Endothelial cell of umbilical vein (primary cell): ENCODE results near the gene SETX. TPM values are rescaled to one million over a fixed set of nuclear protein-coding genes. Genes with fewer than 3 reads are reported as not detected.

Source experiments
- BruUV-seq: library from RNA; stranded (reverse); fragments of 400-500 nt; replicated peaks from 2 replicates; lab custom pipeline; 2021; lab: Mats Ljungman, UMichigan
- CTCF ChIA-PET: fragments of 300-600, 350-600 bp; sonication (Branson Sonifier 250); formaldehyde crosslinking; loops from one replicate; lab custom pipeline; 2021; ENCODE audit warnings: antibody characterized with exemption, inconsistent platforms; lab: Charles Lee
- POLR2A ChIA-PET: fragments of 300-600, 350-600 bp; sonication (Branson Sonifier 250); formaldehyde crosslinking; loops from one replicate; lab custom pipeline; 2021; ENCODE audit warnings: antibody characterized with exemption, inconsistent platforms; lab: Charles Lee
- DNase-seq: peaks from one replicate; pipeline ENCODE4 v3.0.0-alpha.2; 2011; ENCODE audit warnings: low read depth, low spot score
- FAIRE-seq: peaks from 2 replicates; lab custom pipeline; 2011; peaks lifted over from hg19 to GRCh38; lab: Jason Lieb, UNC
- H2AFZ ChIP-seq: 2 replicates; pipeline ENCODE4 v1.6.0; 2012; ENCODE audit warnings: low read depth, low read length, control low read depth, inconsistent platforms
- H3K27ac ChIP-seq: 2 replicates; pipeline ENCODE4 v1.5.1; 2011; ENCODE audit warnings: low read depth, mild to moderate bottlenecking, control low read depth, low read length, moderate library complexity; ENCODE audit not compliant: insufficient read depth
- H3K27me3 ChIP-seq, 2 experiments: 2 replicates each; pipeline versions ENCODE4 v1.6.0 to v1.6.1; 2011; ENCODE audit warnings: low read length in 2 of 2, mixed read lengths in 1 of 2; ENCODE audit not compliant: control insufficient read depth in 2 of 2, insufficient read depth in 2 of 2
- H3K36me3 ChIP-seq, 2 experiments: 2 replicates in 1 of 2; 3 replicates in 1 of 2; pipeline ENCODE4 v1.5.1; 2011; ENCODE audit warnings: low read length in 2 of 2, mild to moderate bottlenecking in 1 of 2, moderate library complexity in 1 of 2; ENCODE audit not compliant: control insufficient read depth in 2 of 2, insufficient read depth in 2 of 2; ENCODE audit errors: extremely low read depth in 1 of 2
- H3K4me1 ChIP-seq: 3 replicates; pipeline ENCODE4 v1.5.1; 2011; ENCODE audit warnings: mild to moderate bottlenecking, low read length; ENCODE audit not compliant: control insufficient read depth, insufficient read depth; ENCODE audit errors: extremely low read depth
- H3K4me2 ChIP-seq: 2 replicates; pipeline ENCODE4 v1.6.1; 2011; ENCODE audit warnings: low read length, control low read depth, mixed read lengths; ENCODE audit not compliant: insufficient read depth
- H3K4me3 ChIP-seq, 3 experiments: fragments of 200-600 bp in 1 of 3; sonication (generic), shearing (Covaris generic) in 1 of 3; replicated peaks in 1 of 3; 2 replicates each; pipeline ENCODE4 v1.5.1; 2011 to 2016; ENCODE audit warnings: control low read depth in 3 of 3, low read length in 3 of 3, mild to moderate bottlenecking in 2 of 3, inconsistent platforms in 1 of 3, low read depth in 1 of 3, moderate library complexity in 1 of 3; ENCODE audit not compliant: insufficient read depth in 1 of 3
- H3K79me2 ChIP-seq: 2 replicates; pipeline ENCODE4 v1.6.0; 2012; ENCODE audit warnings: low read length, inconsistent platforms; ENCODE audit not compliant: control insufficient read depth, insufficient read depth
- H3K9ac ChIP-seq: replicated peaks from 2 replicates; pipeline ENCODE3; 2011; ENCODE audit warnings: low read length, control low read depth; ENCODE audit not compliant: insufficient read depth; ENCODE audit errors: extremely low read depth
- H3K9me1 ChIP-seq: replicated peaks from 3 replicates; pipeline ENCODE4 v1.6.0; 2011; ENCODE audit warnings: mild to moderate bottlenecking, low read length; ENCODE audit not compliant: control insufficient read depth, insufficient read depth; ENCODE audit errors: extremely low read depth
- H3K9me3 ChIP-seq: replicated peaks from 2 replicates; pipeline ENCODE4 v1.5.1; 2012; ENCODE audit warnings: low read length, inconsistent platforms; ENCODE audit not compliant: control insufficient read depth, insufficient read depth
- H4K20me1 ChIP-seq: replicated peaks from 2 replicates; pipeline ENCODE3; 2011; ENCODE audit warnings: mild to moderate bottlenecking, low read length; ENCODE audit not compliant: control insufficient read depth, insufficient read depth; ENCODE audit errors: extremely low read depth
- EZH2 ChIP-seq: IDR thresholded peaks from 2 replicates; pipeline ENCODE4 v1.6.1; 2012; ENCODE audit warnings: borderline replicate concordance, low read depth, mild to moderate bottlenecking, moderate library complexity, low read length, inconsistent platforms; ENCODE audit not compliant: severe bottlenecking
- FOS ChIP-seq: IDR thresholded peaks from 2 replicates; pipeline ENCODE4 v1.6.1; 2011; ENCODE audit warnings: mild to moderate bottlenecking, low read length, moderate library complexity, borderline replicate concordance; ENCODE audit not compliant: insufficient read depth
- GATA2 ChIP-seq: IDR thresholded peaks from 2 replicates; pipeline ENCODE4 v1.7.0; 2011; ENCODE audit warnings: low read depth, mild to moderate bottlenecking, moderate library complexity, mixed read lengths, low read length; ENCODE audit not compliant: insufficient read length, insufficient read depth
- JUN ChIP-seq: IDR thresholded peaks from 2 replicates; pipeline ENCODE4 v1.6.1; 2011; ENCODE audit warnings: borderline replicate concordance, low read depth; ENCODE audit not compliant: insufficient read length, insufficient read depth
- MAX ChIP-seq: IDR thresholded peaks from 2 replicates; pipeline ENCODE4 v1.6.1; 2011; ENCODE audit not compliant: insufficient read depth, insufficient read length
- MYC ChIP-seq: IDR thresholded peaks from one replicate; pipeline ENCODE4 v1.6.1; 2011; ENCODE audit warnings: mild to moderate bottlenecking, low read depth, low read length
- POLR2A ChIP-seq: IDR thresholded peaks from 2 replicates; pipeline ENCODE4 v1.6.1; 2012; ENCODE audit warnings: low read depth, mild to moderate bottlenecking, control low read depth, low read length
- POLR2AphosphoS5 ChIP-seq: IDR thresholded peaks from 2 replicates; pipeline ENCODE4 v1.6.1; 2012; ENCODE audit warnings: low read depth, mild to moderate bottlenecking, control low read depth, low read length, moderate library complexity; ENCODE audit not compliant: insufficient read depth
- dilution Hi-C: fragments of 300-500 bp; cut with MboI; formaldehyde crosslinking; loops from one replicate; pipeline ENCODE4 v1.15.0; 2019; ENCODE audit warnings: low sequenced_read_pairs; ENCODE audit not compliant: extremely low pct_ligation_motif_present
- intact Hi-C: fragments of 100-400 bp; cut with micrococcal nuclease; formaldehyde crosslinking; loops from one replicate; pipeline ENCODE4 v1.10.0; 2022
- polyA plus RNA-seq, 4 experiments: library from polyadenylated mRNA; depleted of rRNA in 3 of 4; stranded (reverse) in 3 of 4; unstranded in 1 of 4; fragments of >200 nt; gene quantifications; 2 replicates each; pipeline versions ENCODE4 v1.2.1 to v1.2.3, GENCODE V29; 2011 to 2012; ENCODE audit warnings: missing spikeins in 1 of 4
- total RNA-seq: library from RNA; stranded (reverse); gene quantifications from 2 replicates; pipeline ENCODE4 v1.2.3, GENCODE V29; 2021
- TF ChIP-seq, protein P1 (sequence below), 2 donors: IDR thresholded peaks; 1 replicate in 1 of 2; 2 replicates in 1 of 2; pipeline ENCODE4 v1.5.1; 2011; ENCODE audit warnings: low read length in 2 of 2, mild to moderate bottlenecking in 2 of 2, moderate library complexity in 2 of 2, control low read depth in 1 of 2, inconsistent platforms in 1 of 2, low read depth in 1 of 2; ENCODE audit not compliant: insufficient read depth in 1 of 2; ENCODE audit errors: extremely low read depth in 1 of 2

SETX gene
- total and polyA plus RNA-seq, 2 donors (not counting 3 experiments of a cell fraction or from before 2014, with no cell fraction given), result 20.9 to 47.7 TPM

GRCh38 chr9:132218208-132218607 lies 136.6 kb downstream of the SETX start:
- no peaks in the 10 kb centered on the region for H4K20me1 ChIP-seq
- no peak overlapping the region for H2AFZ ChIP-seq
- H3K4me3 ChIP-seq, result no peak overlapping the region
- H3K9ac ChIP-seq, result no peak overlapping the region
- BruUV-seq, result no TSS peak
- peaks cover 5 to 10% of the 10 kb centered on the region in 2 experiments for H3K27me3 ChIP-seq
- POLR2A ChIA-PET, result no interaction called here
- no peaks in the 10 kb centered on the region for H3K9me3 ChIP-seq
- H3K9me1 ChIP-seq, result no peaks in the 10 kb centered on the region
- H3K4me1 ChIP-seq, result peaks cover 9% of the 10 kb centered on the region
- FAIRE-seq (no peak), DNase-seq (no peak)
- no peak overlapping the region for H3K27ac ChIP-seq
- CTCF ChIA-PET, result interaction anchor here (0.6 to 2.3 kb wide), 4 partner anchors 18 to 463 kb away, joined by 3 to 13 read pairs (median 4); no protein-coding TSS in a partner anchor
- H3K79me2 ChIP-seq, result no peaks in the 10 kb centered on the region
- dilution Hi-C loops (no loop called here), intact Hi-C loops (no loop called here)
- H3K36me3 ChIP-seq, result no peaks in the 10 kb centered on the region
- TF ChIP-seq POLR2AphosphoS5 (no peak), GATA2 (no peak), POLR2A (no peak), EZH2 (no peak), FOS (no peak), MAX (no peak), MYC (no peak), JUN (no peak)
- TF ChIP-seq, protein P1, sequence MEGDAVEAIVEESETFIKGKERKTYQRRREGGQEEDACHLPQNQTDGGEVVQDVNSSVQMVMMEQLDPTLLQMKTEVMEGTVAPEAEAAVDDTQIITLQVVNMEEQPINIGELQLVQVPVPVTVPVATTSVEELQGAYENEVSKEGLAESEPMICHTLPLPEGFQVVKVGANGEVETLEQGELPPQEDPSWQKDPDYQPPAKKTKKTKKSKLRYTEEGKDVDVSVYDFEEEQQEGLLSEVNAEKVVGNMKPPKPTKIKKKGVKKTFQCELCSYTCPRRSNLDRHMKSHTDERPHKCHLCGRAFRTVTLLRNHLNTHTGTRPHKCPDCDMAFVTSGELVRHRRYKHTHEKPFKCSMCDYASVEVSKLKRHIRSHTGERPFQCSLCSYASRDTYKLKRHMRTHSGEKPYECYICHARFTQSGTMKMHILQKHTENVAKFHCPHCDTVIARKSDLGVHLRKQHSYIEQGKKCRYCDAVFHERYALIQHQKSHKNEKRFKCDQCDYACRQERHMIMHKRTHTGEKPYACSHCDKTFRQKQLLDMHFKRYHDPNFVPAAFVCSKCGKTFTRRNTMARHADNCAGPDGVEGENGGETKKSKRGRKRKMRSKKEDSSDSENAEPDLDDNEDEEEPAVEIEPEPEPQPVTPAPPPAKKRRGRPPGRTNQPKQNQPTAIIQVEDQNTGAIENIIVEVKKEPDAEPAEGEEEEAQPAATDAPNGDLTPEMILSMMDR (IDR thresholded peaks at IDR 0.05; ENCODE audit: extremely low read depth in 1 of 2, insufficient read depth in 1 of 2, low read depth in 1 of 2, low read length in 2 of 2), result no peak
- no peak overlapping the region for H3K4me2 ChIP-seq
